ENCODE measurements around the gene ZBTB7C. TPM values are rescaled to one million over a fixed set of nuclear protein-coding genes. Genes with fewer than 3 reads are reported as not detected.

Gene ZBTB7C
- total and polyA plus RNA-seq, 9 of the 15 experiments (the other 6 are each of a cell fraction or from before 2014, with no cell fraction given): not detected

DNA sequence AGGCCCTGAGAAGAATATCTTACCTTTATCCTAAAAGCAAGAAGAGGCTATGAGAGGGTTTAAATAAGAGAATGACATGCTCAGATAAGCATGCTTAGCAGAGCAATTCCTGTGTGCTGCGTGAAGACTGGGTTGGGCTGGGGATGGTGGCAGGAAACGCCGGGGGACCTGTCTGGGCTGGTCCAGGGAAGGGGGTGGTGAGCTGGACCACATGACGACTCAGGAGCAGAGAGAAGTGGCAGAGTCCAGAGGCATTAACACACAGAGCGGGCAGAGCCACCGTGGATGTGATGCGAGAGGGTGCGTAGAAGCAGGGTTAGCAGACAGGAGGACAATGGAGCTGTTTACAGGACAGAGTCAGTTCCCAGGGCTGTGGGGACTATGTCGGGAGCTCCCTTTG is 84.5 kb downstream of the ZBTB7C start:
- peaks cover 0 to 11% of the 10 kb centered on the region in 2 experiments; a peak in 2 of 5 replicates for H3K27me3 ChIP-seq (ENCODE audit: control insufficient read depth in 2 of 2, insufficient read depth in 2 of 2, low read length in 2 of 2)
- no peak for FAIRE-seq
- POLR2A ChIA-PET: no interaction called here
- no peak overlapping the region for H3K4me2 ChIP-seq (ENCODE audit: insufficient read depth, low read length)
- no peak overlapping the region for H3K9ac ChIP-seq (ENCODE audit: insufficient read depth in 1 of 2, low read depth in 2 of 2, low read length in 2 of 2)
- no peaks in the 10 kb centered on the region for H3K79me2 ChIP-seq (ENCODE audit: control insufficient read depth, insufficient read depth, low read length)
- no peak overlapping the region for H2AFZ ChIP-seq (ENCODE audit: low read depth, low read length)
- intact Hi-C loops (cut with micrococcal nuclease): no loop called here
- CTCF ChIA-PET (ENCODE audit: low intra/inter-chr PET ratio): no interaction called here
- H3K4me1 ChIP-seq (replicated peaks in 1 of 2; ENCODE audit: control insufficient read depth in 2 of 2, insufficient read depth in 2 of 2, low read length in 2 of 2): no peaks in the 10 kb centered on the region
- no peaks in the 10 kb centered on the region for H4K20me1 ChIP-seq (replicated peaks; ENCODE audit: control insufficient read depth, insufficient read depth, low read length)
- ATAC-seq: no peak
- H3K9me3 ChIP-seq (replicated peaks; ENCODE audit: control insufficient read depth, insufficient read depth, low read depth, low read length): no peaks in the 10 kb centered on the region
- TF ChIP-seq TAL1 (IDR thresholded peaks at IDR 0.05) (no peak), HEY1 (CRISPR knock-in tag; IDR thresholded peaks at IDR 0.05; ENCODE audit: borderline replicate concordance) (no peak), RBM22 (IDR thresholded peaks at IDR 0.05; ENCODE audit: low read depth, low read length, poor library complexity, severe bottlenecking) (no peak), KAT2B (IDR thresholded peaks at IDR 0.05; ENCODE audit: low read depth, low read length) (no peak), TEAD2 (tag; IDR thresholded peaks at IDR 0.05) (no peak), MCM5 (IDR thresholded peaks at IDR 0.05; ENCODE audit: low read depth) (no peak)
- no peaks in the 10 kb centered on the region for H3K36me3 ChIP-seq (ENCODE audit: control insufficient read depth, insufficient read depth, low read length)
- no peak overlapping the region for H3K4me3 ChIP-seq
- no peaks in the 10 kb centered on the region for H3K9me1 ChIP-seq (ENCODE audit: control insufficient read depth, insufficient read depth, low read length)
- in situ Hi-C loops (cut with MboI): no loop called here
- BruUV-seq (replicated peaks): no TSS peak
- 0% methylated on average over 6 of the region's 9 CpGs for WGBS (ENCODE audit: insufficient coverage, low coverage, missing lambda C conversion rate)
- DNase-seq (ENCODE audit: extremely low read depth in 1 of 4, low spot score in 3 of 4): no peak
- H3K27ac ChIP-seq (ENCODE audit: extremely low read depth, low read depth, low read length): no peak overlapping the region

GRCh38 chr18:48323151-48323550 is 86.0 kb downstream of the ZBTB7C start:
- Histone ChIP-seq H3K9me1 (ENCODE audit: control insufficient read depth, insufficient read depth, low read length) (no peaks in the 10 kb centered on the region), H3K4me2 (ENCODE audit: insufficient read depth, low read length) (no peak overlapping the region), H3K4me3 (no peak overlapping the region), H4K20me1 (replicated peaks; ENCODE audit: control insufficient read depth, insufficient read depth, low read length) (no peaks in the 10 kb centered on the region), H3K79me2 (ENCODE audit: control insufficient read depth, insufficient read depth, low read length) (no peaks in the 10 kb centered on the region), H2AFZ (ENCODE audit: low read depth, low read length) (no peak overlapping the region), H3K27me3 (ENCODE audit: control insufficient read depth in 2 of 2, insufficient read depth in 2 of 2, low read length in 2 of 2) (peaks cover 0 to 11% of the 10 kb centered on the region in 2 experiments; a peak in 2 of 5 replicates), H3K36me3 (ENCODE audit: control insufficient read depth, insufficient read depth, low read length) (no peaks in the 10 kb centered on the region), H3K9ac (ENCODE audit: insufficient read depth in 1 of 2, low read depth in 2 of 2, low read length in 2 of 2) (no peak overlapping the region), H3K27ac (ENCODE audit: extremely low read depth, low read depth, low read length) (no peak overlapping the region), H3K9me3 (replicated peaks; ENCODE audit: control insufficient read depth, insufficient read depth, low read depth, low read length) (no peaks in the 10 kb centered on the region), H3K4me1 (replicated peaks in 1 of 2; ENCODE audit: control insufficient read depth in 2 of 2, insufficient read depth in 2 of 2, low read length in 2 of 2) (no peaks in the 10 kb centered on the region)
- CTCF ChIA-PET (ENCODE audit: low intra/inter-chr PET ratio): no interaction called here
- POLR2A ChIA-PET: no interaction called here
- WGBS (ENCODE audit: insufficient coverage, low coverage, missing lambda C conversion rate): 0% methylated on average over 2 of the region's 2 CpGs
- intact Hi-C loops (cut with micrococcal nuclease) (no loop called here), in situ Hi-C loops (cut with MboI) (no loop called here)
- FAIRE-seq: no peak
- no peak for DNase-seq (ENCODE audit: extremely low read depth in 1 of 4, low spot score in 3 of 4)
- no TSS peak for BruUV-seq (replicated peaks)
- ATAC-seq: no peak
- TF ChIP-seq, protein P1, sequence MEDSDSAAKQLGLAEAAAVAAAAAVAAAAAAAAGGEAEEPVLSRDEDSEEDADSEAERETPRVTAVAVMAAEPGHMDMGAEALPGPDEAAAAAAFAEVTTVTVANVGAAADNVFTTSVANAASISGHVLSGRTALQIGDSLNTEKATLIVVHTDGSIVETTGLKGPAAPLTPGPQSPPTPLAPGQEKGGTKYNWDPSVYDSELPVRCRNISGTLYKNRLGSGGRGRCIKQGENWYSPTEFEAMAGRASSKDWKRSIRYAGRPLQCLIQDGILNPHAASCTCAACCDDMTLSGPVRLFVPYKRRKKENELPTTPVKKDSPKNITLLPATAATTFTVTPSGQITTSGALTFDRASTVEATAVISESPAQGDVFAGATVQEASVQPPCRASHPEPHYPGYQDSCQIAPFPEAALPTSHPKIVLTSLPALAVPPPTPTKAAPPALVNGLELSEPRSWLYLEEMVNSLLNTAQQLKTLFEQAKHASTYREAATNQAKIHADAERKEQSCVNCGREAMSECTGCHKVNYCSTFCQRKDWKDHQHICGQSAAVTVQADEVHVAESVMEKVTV (CRISPR knock-in tag; IDR thresholded peaks at IDR 0.05): no peak
- TF ChIP-seq POU5F1 (IDR thresholded peaks at IDR 0.05; ENCODE audit: borderline replicate concordance, low read depth, low read length, partially characterized antibody): no peak
- TF ChIP-seq HCFC1 (IDR thresholded peaks at IDR 0.05; ENCODE audit: low read depth, low read length): no peak
- no peak for TF ChIP-seq SAP30 (IDR thresholded peaks at IDR 0.05; ENCODE audit: borderline replicate concordance, insufficient read depth, low read depth, low read length, poor library complexity, severe bottlenecking)
- TF ChIP-seq ZNF239 (CRISPR knock-in tag; IDR thresholded peaks at IDR 0.05): no peak
- TF ChIP-seq ELK3 (CRISPR knock-in tag; IDR thresholded peaks at IDR 0.05): no peak
- TF ChIP-seq KHSRP (IDR thresholded peaks at IDR 0.05): no peak
- TF ChIP-seq CBFB (CRISPR knock-in tag; IDR thresholded peaks at IDR 0.05): no peak
- no peak for TF ChIP-seq DIDO1 (tag; IDR thresholded peaks at IDR 0.05; ENCODE audit: low read depth)
- TF ChIP-seq PRMT5 (CRISPR knock-in tag; IDR thresholded peaks at IDR 0.05): no peak
- no peak for TF ChIP-seq SMAD2 (IDR thresholded peaks at IDR 0.05; ENCODE audit: low read depth, low read length)

All from K562 (cell line).